ENCODE data around the gene AVP. TPM values are rescaled to one million over a fixed set of nuclear protein-coding genes. Genes with fewer than 3 reads are reported as not detected.
"Not testable (repeated sequence)": the region's sequence is repeated elsewhere in the genome, so short reads cannot be mapped to it uniquely, and the experiment has no call there.

Gene AVP
- total and polyA plus RNA-seq, 2 of the 13 experiments (the other 11 are each of a cell fraction or from before 2014, with no cell fraction given) = 0.12 TPM; not detected in 1

DNA sequence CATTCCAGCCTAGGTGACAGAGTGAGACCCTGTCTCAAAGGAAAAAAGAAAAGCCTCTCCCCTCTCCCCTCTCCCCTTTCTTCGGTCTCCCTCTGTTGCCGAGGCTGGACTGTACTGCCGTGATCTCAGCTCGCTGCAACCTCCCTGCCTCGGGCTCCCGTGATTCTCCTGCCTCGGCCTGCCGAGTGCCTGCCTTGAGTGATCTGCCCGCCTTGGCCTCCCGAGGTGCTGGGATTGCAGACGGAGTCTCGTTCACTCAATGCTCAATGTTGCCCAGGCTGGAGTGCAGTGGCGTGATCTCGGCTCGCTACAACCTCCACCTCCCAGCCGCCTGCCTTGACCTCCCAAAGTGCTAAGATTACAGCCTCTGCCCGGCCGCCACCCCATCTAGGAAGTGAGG is 39.6 kb upstream of the AVP start:
- H2AFZ ChIP-seq (ENCODE audit: low read length) = not testable (repeated sequence)
- POLR2A ChIA-PET = interaction anchor here (0.9 to 4.5 kb wide), 4 partner anchors 18 to 60 kb away, joined by 3 to 22 read pairs (median 3); partner anchors contain the start of genes FASTKD5 and UBOX5
- H3K27ac ChIP-seq (ENCODE audit: extremely low read length, insufficient read depth, low read length) = peak overlapping the region; percentile 63

More for the DNA sequence above, 39.6 kb upstream of the AVP start:
- 0 out of 2 replicates have a peak, but pooled peaks have one; percentile 0 for TF ChIP-seq HNF4A (CRISPR knock-in tag; IDR thresholded peaks at IDR 0.05)
- TF ChIP-seq HIVEP1 (CRISPR knock-in tag; IDR thresholded peaks at IDR 0.05) = 0 out of 2 replicates have a peak, but pooled peaks have one; percentile 45
- TF ChIP-seq TBX2 (CRISPR knock-in tag; IDR thresholded peaks at IDR 0.05; ENCODE audit: borderline replicate concordance) = peak; percentile 33; the same call in 1 of the 2 replicates
- 0 out of 2 replicates have a peak, but pooled peaks have one; percentile 32 for TF ChIP-seq ZNF747 (CRISPR knock-in tag; IDR thresholded peaks at IDR 0.05; ENCODE audit: borderline replicate concordance)
- TF ChIP-seq, protein P1, sequence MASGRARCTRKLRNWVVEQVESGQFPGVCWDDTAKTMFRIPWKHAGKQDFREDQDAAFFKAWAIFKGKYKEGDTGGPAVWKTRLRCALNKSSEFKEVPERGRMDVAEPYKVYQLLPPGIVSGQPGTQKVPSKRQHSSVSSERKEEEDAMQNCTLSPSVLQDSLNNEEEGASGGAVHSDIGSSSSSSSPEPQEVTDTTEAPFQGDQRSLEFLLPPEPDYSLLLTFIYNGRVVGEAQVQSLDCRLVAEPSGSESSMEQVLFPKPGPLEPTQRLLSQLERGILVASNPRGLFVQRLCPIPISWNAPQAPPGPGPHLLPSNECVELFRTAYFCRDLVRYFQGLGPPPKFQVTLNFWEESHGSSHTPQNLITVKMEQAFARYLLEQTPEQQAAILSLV (CRISPR knock-in tag; IDR thresholded peaks at IDR 0.05; ENCODE audit: borderline replicate concordance) = 0 out of 2 replicates have a peak, but pooled peaks have one; percentile 43
- 0 out of 2 replicates have a peak, but pooled peaks have one; percentile 28 for TF ChIP-seq AKAP8 (CRISPR knock-in tag; IDR thresholded peaks at IDR 0.05)
- TF ChIP-seq ZBTB38 (CRISPR knock-in tag; IDR thresholded peaks at IDR 0.05) = peak; percentile 76; the same call in 1 of the 2 replicates
- TF ChIP-seq ZNF225 (CRISPR knock-in tag; IDR thresholded peaks at IDR 0.05) = peak; percentile 64; the same call in 1 of the 2 replicates
- peak; percentile 88 for TF ChIP-seq TEAD3 (CRISPR knock-in tag; optimal IDR thresholded peaks at IDR 0.05; ENCODE audit: borderline replicate concordance)
- 0 out of 2 replicates have a peak, but pooled peaks have one; percentile 48 for TF ChIP-seq DNMT1 (CRISPR knock-in tag; IDR thresholded peaks at IDR 0.05)
- TF ChIP-seq KDM5B (CRISPR knock-in tag; IDR thresholded peaks at IDR 0.05; ENCODE audit: borderline replicate concordance) = peak; percentile 37; the same call in 1 of the 2 replicates
- TF ChIP-seq SPEN (CRISPR knock-in tag; IDR thresholded peaks at IDR 0.05; ENCODE audit: low read depth) = 0 out of 2 replicates have a peak, but pooled peaks have one; percentile 37
- TF ChIP-seq POGZ (CRISPR knock-in tag; IDR thresholded peaks at IDR 0.05) = 0 out of 2 replicates have a peak, but pooled peaks have one; percentile 28
- TF ChIP-seq, protein P2, sequence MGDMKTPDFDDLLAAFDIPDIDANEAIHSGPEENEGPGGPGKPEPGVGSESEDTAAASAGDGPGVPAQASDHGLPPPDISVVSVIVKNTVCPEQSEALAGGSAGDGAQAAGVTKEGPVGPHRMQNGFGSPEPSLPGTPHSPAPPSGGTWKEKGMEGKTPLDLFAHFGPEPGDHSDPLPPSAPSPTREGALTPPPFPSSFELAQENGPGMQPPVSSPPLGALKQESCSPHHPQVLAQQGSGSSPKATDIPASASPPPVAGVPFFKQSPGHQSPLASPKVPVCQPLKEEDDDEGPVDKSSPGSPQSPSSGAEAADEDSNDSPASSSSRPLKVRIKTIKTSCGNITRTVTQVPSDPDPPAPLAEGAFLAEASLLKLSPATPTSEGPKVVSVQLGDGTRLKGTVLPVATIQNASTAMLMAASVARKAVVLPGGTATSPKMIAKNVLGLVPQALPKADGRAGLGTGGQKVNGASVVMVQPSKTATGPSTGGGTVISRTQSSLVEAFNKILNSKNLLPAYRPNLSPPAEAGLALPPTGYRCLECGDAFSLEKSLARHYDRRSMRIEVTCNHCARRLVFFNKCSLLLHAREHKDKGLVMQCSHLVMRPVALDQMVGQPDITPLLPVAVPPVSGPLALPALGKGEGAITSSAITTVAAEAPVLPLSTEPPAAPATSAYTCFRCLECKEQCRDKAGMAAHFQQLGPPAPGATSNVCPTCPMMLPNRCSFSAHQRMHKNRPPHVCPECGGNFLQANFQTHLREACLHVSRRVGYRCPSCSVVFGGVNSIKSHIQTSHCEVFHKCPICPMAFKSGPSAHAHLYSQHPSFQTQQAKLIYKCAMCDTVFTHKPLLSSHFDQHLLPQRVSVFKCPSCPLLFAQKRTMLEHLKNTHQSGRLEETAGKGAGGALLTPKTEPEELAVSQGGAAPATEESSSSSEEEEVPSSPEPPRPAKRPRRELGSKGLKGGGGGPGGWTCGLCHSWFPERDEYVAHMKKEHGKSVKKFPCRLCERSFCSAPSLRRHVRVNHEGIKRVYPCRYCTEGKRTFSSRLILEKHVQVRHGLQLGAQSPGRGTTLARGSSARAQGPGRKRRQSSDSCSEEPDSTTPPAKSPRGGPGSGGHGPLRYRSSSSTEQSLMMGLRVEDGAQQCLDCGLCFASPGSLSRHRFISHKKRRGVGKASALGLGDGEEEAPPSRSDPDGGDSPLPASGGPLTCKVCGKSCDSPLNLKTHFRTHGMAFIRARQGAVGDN (CRISPR knock-in tag; IDR thresholded peaks at IDR 0.05) = peak; percentile 55
- TF ChIP-seq, protein P3, sequence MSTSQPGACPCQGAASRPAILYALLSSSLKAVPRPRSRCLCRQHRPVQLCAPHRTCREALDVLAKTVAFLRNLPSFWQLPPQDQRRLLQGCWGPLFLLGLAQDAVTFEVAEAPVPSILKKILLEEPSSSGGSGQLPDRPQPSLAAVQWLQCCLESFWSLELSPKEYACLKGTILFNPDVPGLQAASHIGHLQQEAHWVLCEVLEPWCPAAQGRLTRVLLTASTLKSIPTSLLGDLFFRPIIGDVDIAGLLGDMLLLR (CRISPR knock-in tag; IDR thresholded peaks at IDR 0.05) = 0 out of 2 replicates have a peak, but pooled peaks have one; percentile 16
- TF ChIP-seq, protein P4, sequence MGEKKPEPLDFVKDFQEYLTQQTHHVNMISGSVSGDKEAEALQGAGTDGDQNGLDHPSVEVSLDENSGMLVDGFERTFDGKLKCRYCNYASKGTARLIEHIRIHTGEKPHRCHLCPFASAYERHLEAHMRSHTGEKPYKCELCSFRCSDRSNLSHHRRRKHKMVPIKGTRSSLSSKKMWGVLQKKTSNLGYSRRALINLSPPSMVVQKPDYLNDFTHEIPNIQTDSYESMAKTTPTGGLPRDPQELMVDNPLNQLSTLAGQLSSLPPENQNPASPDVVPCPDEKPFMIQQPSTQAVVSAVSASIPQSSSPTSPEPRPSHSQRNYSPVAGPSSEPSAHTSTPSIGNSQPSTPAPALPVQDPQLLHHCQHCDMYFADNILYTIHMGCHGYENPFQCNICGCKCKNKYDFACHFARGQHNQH (CRISPR knock-in tag; IDR thresholded peaks at IDR 0.05) = 0 out of 2 replicates have a peak, but pooled peaks have one; percentile 6
- Histone ChIP-seq H3K36me3 (replicated peaks in 1 of 2; ENCODE audit: control insufficient read depth in 1 of 2, insufficient read depth in 2 of 2, low read length in 2 of 2) (peaks cover 7 to 20% of the 10 kb centered on the region in 2 experiments), H3K4me1 (ENCODE audit: insufficient read depth, low read length) (peaks cover 55% of the 10 kb centered on the region)
- H4K20me1 ChIP-seq (ENCODE audit: insufficient read depth, low read length); H3K9ac ChIP-seq (ENCODE audit: insufficient read depth, low read depth, low read length); DNase-seq (ENCODE audit: low spot score); intact Hi-C loops (cut with micrococcal nuclease; ENCODE audit: unreplicated experiment); H3K79me2 ChIP-seq (ENCODE audit: insufficient read depth, low read length); FAIRE-seq; H3K4me2 ChIP-seq (ENCODE audit: low read depth, low read length); H3K4me3 ChIP-seq (replicated peaks in 1 of 3; ENCODE audit: insufficient read depth in 1 of 3, low read depth in 2 of 3, low read length in 3 of 3); BruUV-seq (replicated peaks); in situ Hi-C loops (cut with HindIII; ENCODE audit: extremely low pct_ligation_motif_present, low pct_unique_long_range_greater_than_20kb); CTCF ChIA-PET (ENCODE audit: low intra/inter-chr PET ratio, low total read pairs); ATAC-seq; H3K9me3 ChIP-seq (ENCODE audit: low read length); H3K27me3 ChIP-seq (ENCODE audit: control insufficient read depth in 1 of 2, insufficient read depth in 2 of 2, low read length in 2 of 2): not testable (repeated sequence)
- WGBS (ENCODE audit: low lambda C conversion rate) = 97% methylated on average over 18 of the region's 18 CpGs

All from HepG2 (cell line).